GM21515 (cell line): Measurements from ENCODE around the gene SLC35F6.
"Not testable (repeated sequence)": the region's sequence is repeated elsewhere in the genome, so short reads cannot be mapped to it uniquely, and the experiment has no call there.

ENCODE experiments used
- ATAC-seq: cut with Tn5 transposase; IDR thresholded peaks from one replicate; pipeline ENCODE4 v1.9.1; 2021; ENCODE audit not compliant: unreplicated experiment

The SLC35F6 gene

GRCh38 chr2:26814072-26814765 lies 50.1 kb downstream of the SLC35F6 start:
- ATAC-seq, result not testable (repeated sequence)

GRCh38 chr2:26816893-26817292 lies 52.8 kb downstream of the SLC35F6 start:
- no peak for ATAC-seq

GRCh38 chr2:26818255-26818654 lies 54.2 kb downstream of the SLC35F6 start:
- ATAC-seq, result no peak

GRCh38 chr2:26818972-26819371 lies 54.9 kb downstream of the SLC35F6 start:
- no peak for ATAC-seq

GRCh38 chr2:26820932-26821331 lies 56.8 kb downstream of the SLC35F6 start:
- no peak for ATAC-seq

GRCh38 chr2:26822877-26823276 lies 58.8 kb downstream of the SLC35F6 start:
- ATAC-seq, result no peak
